22Rv1 (cell line): ENCODE data around the gene FGFR2.

Source experiments
- CTCF ChIP-seq: fragments of 450-650 bp; IDR thresholded peaks from 2 replicates; pipeline ENCODE4 v1.5.1; 2017; ENCODE audit warnings: mild to moderate bottlenecking
- ZFX ChIP-seq: fragments of 450-650 bp; IDR thresholded peaks from 2 replicates; pipeline ENCODE4 v1.6.1; 2017; ENCODE audit warnings: antibody characterized with exemption, borderline replicate concordance

GRCh38 chr10:121568275-121568674 is 30.0 kb downstream of the FGFR2 start:
- no peak for TF ChIP-seq CTCF
- no peak for TF ChIP-seq ZFX
